ENCODE measurements around the gene FKBP15. TPM values are rescaled to one million over a fixed set of nuclear protein-coding genes. Genes with fewer than 3 reads are reported as not detected.

The FKBP15 gene
- total and polyA plus RNA-seq, 2 of the 13 experiments (the other 11 are each of a cell fraction or from before 2014, with no cell fraction given): 12.3 to 18.6 TPM

DNA sequence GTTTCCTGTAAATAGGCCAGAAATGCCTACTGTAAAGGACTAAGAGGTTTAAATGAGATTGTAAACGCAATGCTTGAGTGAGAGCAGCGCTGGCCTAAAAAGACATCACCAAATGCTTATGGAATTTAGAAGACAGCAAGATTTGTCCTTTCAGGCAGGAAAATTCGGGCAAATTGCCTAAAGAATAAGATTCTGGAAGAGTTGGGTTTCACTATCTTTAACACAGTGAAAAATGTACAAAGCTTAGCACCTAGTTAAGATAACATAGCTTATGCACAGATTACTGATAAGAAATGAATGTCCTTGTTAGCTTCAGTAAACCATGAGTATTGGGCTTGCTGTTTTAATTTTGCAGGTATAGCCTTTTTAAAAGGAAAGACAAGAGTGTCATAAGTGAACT lies 4.7 kb downstream of the FKBP15 start (continued):
- TF ChIP-seq, protein P1, sequence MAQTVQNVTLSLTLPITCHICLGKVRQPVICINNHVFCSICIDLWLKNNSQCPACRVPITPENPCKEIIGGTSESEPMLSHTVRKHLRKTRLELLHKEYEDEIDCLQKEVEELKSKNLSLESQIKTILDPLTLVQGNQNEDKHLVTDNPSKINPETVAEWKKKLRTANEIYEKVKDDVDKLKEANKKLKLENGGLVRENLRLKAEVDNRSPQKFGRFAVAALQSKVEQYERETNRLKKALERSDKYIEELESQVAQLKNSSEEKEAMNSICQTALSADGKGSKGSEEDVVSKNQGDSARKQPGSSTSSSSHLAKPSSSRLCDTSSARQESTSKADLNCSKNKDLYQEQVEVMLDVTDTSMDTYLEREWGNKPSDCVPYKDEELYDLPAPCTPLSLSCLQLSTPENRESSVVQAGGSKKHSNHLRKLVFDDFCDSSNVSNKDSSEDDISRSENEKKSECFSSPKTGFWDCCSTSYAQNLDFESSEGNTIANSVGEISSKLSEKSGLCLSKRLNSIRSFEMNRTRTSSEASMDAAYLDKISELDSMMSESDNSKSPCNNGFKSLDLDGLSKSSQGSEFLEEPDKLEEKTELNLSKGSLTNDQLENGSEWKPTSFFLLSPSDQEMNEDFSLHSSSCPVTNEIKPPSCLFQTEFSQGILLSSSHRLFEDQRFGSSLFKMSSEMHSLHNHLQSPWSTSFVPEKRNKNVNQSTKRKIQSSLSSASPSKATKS (CRISPR knock-in tag; IDR thresholded peaks at IDR 0.05): no peak
- no peak for TF ChIP-seq ZNF776 (CRISPR knock-in tag; IDR thresholded peaks at IDR 0.05)
- no peak for TF ChIP-seq ZNF234 (CRISPR knock-in tag; conservative IDR thresholded peaks at IDR 0.05)
- no peak for TF ChIP-seq NR0B2 (CRISPR knock-in tag; IDR thresholded peaks at IDR 0.05)
- TF ChIP-seq, protein P2, sequence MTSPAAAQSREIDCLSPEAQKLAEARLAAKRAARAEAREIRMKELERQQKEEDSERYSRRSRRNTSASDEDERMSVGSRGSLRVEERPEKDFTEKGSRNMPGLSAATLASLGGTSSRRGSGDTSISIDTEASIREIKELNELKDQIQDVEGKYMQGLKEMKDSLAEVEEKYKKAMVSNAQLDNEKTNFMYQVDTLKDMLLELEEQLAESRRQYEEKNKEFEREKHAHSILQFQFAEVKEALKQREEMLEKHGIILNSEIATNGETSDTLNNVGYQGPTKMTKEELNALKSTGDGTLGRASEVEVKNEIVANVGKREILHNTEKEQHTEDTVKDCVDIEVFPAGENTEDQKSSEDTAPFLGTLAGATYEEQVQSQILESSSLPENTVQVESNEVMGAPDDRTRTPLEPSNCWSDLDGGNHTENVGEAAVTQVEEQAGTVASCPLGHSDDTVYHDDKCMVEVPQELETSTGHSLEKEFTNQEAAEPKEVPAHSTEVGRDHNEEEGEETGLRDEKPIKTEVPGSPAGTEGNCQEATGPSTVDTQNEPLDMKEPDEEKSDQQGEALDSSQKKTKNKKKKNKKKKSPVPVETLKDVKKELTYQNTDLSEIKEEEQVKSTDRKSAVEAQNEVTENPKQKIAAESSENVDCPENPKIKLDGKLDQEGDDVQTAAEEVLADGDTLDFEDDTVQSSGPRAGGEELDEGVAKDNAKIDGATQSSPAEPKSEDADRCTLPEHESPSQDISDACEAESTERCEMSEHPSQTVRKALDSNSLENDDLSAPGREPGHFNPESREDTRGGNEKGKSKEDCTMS (CRISPR knock-in tag; conservative IDR thresholded peaks at IDR 0.05): no peak

- H3K4me3 ChIP-seq (replicated peaks in 1 of 3; ENCODE audit: insufficient read depth in 1 of 3, low read depth in 2 of 3, low read length in 3 of 3): no peak overlapping the region
- H3K4me2 ChIP-seq (ENCODE audit: low read depth, low read length): no peak overlapping the region
- ATAC-seq (no peak), DNase-seq (ENCODE audit: low spot score) (peak; percentile 22), FAIRE-seq (no peak)
- no TSS peak for BruUV-seq (replicated peaks)
- ChIA-PET CTCF (ENCODE audit: low intra/inter-chr PET ratio, low total read pairs) (no interaction called here), POLR2A (interaction anchor here (0.9 kb wide), 1 partner anchor 13 kb away, joined by 3 read pairs; no protein-coding TSS in a partner anchor)
- intact Hi-C loops (cut with micrococcal nuclease; ENCODE audit: unreplicated experiment) (no loop called here), in situ Hi-C loops (cut with HindIII; ENCODE audit: extremely low pct_ligation_motif_present, low pct_unique_long_range_greater_than_20kb) (no loop called here)
- no peak overlapping the region for H2AFZ ChIP-seq (ENCODE audit: low read length)
- H3K9ac ChIP-seq (ENCODE audit: insufficient read depth, low read depth, low read length): no peak overlapping the region
- peaks cover 1 to 3% of the 10 kb centered on the region in 2 experiments; a peak in 2 of 5 replicates for H3K36me3 ChIP-seq (replicated peaks in 1 of 2; ENCODE audit: control insufficient read depth in 1 of 2, insufficient read depth in 2 of 2, low read length in 2 of 2)
- peaks cover 19% of the 10 kb centered on the region for H3K4me1 ChIP-seq (ENCODE audit: insufficient read depth, low read length)
- WGBS (ENCODE audit: low lambda C conversion rate): 69% methylated on average over 3 of the region's 3 CpGs
- no peaks in the 10 kb centered on the region for H3K9me3 ChIP-seq (ENCODE audit: low read length)
- no peaks in the 10 kb centered on the region for H4K20me1 ChIP-seq (ENCODE audit: insufficient read depth, low read length)
- H3K27ac ChIP-seq (ENCODE audit: extremely low read length, insufficient read depth, low read length): no peak overlapping the region
- peaks cover 27% of the 10 kb centered on the region for H3K79me2 ChIP-seq (ENCODE audit: insufficient read depth, low read length)
- no peaks in the 10 kb centered on the region; a peak in 1 of 5 replicates for H3K27me3 ChIP-seq (ENCODE audit: control insufficient read depth in 1 of 2, insufficient read depth in 2 of 2, low read length in 2 of 2)
- TF ChIP-seq LCORL (IDR thresholded peaks at IDR 0.05) (peak; percentile 25; the same call in 1 of the 2 replicates), LCORL (CRISPR knock-in tag; IDR thresholded peaks at IDR 0.05) (no peak), MAFF (IDR thresholded peaks at IDR 0.05; ENCODE audit: low read depth, low read length) (peak; percentile 81), TIGD3 (CRISPR knock-in tag; IDR thresholded peaks at IDR 0.05; ENCODE audit: borderline replicate concordance) (no peak), NFE2L2 (IDR thresholded peaks at IDR 0.05; ENCODE audit: low read length) (peak; percentile 93), NFAT5 (CRISPR knock-in tag; IDR thresholded peaks at IDR 0.05) (no peak)
Measured at GRCh38 chr9:113215132-113215531, 5.9 kb downstream of the FKBP15 start.

Data from HepG2 (cell line).